Fibroblast of pulmonary artery (primary cell): ENCODE data around the gene ZNF324.

Experiments
- DNase-seq: peaks from one replicate; pipeline ENCODE4 v3.0.0-alpha.2; 2010; ENCODE audit warnings: low read depth
- H3K4me3 ChIP-seq: replicated peaks from 2 replicates; pipeline ENCODE4 v1.5.1; 2011; ENCODE audit warnings: low read depth, mild to moderate bottlenecking, control low read depth, low read length, moderate library complexity
- TF ChIP-seq, protein P1 (sequence below): IDR thresholded peaks from 2 replicates; pipeline ENCODE4 v1.5.1; 2011; ENCODE audit warnings: mild to moderate bottlenecking, control low read depth, low read length, inconsistent platforms; ENCODE audit errors: missing control alignments

Gene ZNF324

DNA sequence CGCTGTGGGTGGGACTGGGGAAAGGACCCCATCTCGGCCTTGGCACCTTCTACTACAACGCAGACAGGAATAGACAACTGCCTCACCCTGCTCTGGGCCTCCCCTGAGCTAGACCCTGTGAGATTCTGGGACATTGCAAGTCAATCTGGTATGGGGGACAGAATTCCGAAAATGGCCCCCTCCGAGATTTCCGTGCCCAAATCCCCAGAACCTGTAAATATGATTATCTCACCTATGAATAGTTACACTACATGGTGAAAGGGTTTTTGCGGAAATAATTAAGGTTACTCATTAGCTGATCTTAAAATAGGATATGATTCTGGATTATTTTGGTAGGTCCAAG, 53.3 kb downstream of the ZNF324 start:
- TF ChIP-seq, protein P1, sequence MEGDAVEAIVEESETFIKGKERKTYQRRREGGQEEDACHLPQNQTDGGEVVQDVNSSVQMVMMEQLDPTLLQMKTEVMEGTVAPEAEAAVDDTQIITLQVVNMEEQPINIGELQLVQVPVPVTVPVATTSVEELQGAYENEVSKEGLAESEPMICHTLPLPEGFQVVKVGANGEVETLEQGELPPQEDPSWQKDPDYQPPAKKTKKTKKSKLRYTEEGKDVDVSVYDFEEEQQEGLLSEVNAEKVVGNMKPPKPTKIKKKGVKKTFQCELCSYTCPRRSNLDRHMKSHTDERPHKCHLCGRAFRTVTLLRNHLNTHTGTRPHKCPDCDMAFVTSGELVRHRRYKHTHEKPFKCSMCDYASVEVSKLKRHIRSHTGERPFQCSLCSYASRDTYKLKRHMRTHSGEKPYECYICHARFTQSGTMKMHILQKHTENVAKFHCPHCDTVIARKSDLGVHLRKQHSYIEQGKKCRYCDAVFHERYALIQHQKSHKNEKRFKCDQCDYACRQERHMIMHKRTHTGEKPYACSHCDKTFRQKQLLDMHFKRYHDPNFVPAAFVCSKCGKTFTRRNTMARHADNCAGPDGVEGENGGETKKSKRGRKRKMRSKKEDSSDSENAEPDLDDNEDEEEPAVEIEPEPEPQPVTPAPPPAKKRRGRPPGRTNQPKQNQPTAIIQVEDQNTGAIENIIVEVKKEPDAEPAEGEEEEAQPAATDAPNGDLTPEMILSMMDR = no peak
- peak overlapping the region; percentile 71 for H3K4me3 ChIP-seq
- no peak for DNase-seq

DNA sequence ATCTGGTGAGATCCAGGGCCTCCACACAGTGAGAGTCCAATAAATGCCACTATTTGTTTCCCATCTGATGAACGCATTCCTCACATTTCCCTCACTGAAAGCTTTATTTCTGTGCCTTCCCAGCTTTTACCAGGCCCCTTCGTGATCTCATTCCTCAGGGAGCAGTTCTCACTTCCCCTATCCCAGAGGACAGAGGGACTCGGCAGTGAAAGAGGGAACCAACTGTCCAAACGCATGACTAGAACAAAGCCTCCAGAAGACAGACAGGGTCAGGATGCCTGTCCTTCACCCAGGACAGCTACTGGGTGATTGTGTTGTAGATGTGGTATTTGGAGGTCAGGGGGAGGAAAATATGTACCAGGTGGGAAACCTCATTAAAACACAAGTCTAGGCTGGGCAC, 54.8 kb downstream of the ZNF324 start:
- DNase-seq = no peak
- H3K4me3 ChIP-seq = no peak overlapping the region
- TF ChIP-seq, protein P1 = no peak

DNA sequence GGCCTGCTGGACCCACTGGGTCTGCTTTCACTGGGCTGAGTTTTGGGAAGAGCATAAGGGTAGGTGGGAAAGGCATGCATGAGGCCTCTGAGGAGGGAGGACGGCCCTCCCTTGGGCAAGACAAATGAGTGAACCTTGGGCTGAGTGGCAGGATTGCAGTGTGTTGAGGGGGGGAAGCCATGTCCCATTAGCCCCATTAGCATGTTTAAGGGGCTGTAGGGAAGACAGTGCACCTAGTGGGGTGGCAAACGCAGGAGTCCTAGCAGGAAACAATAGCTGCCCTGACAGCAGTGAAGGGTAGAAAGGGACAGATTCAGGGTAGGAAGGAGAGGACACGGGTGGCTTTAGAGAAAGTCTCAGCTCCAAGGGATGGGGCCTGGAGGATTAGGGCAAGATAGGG, 55.8 kb downstream of the ZNF324 start:
- H3K4me3 ChIP-seq = no peak overlapping the region
- TF ChIP-seq, protein P1 = no peak
- DNase-seq = no peak
